GM19023 (cell line): ENCODE results near the gene PPTC7.
"Not testable (repeated sequence)": the region's sequence is repeated elsewhere in the genome, so short reads cannot be mapped to it uniquely, and the experiment has no call there.

Experiments
- ATAC-seq: cut with Tn5 transposase; IDR thresholded peaks from one replicate; pipeline ENCODE4 v1.9.1; 2021; ENCODE audit warnings: mild to moderate bottlenecking, moderate library complexity; ENCODE audit not compliant: unreplicated experiment

The PPTC7 gene

GRCh38 chr12:110562386-110562785 is 20.7 kb downstream of the PPTC7 start:
- not testable (repeated sequence) for ATAC-seq

DNA sequence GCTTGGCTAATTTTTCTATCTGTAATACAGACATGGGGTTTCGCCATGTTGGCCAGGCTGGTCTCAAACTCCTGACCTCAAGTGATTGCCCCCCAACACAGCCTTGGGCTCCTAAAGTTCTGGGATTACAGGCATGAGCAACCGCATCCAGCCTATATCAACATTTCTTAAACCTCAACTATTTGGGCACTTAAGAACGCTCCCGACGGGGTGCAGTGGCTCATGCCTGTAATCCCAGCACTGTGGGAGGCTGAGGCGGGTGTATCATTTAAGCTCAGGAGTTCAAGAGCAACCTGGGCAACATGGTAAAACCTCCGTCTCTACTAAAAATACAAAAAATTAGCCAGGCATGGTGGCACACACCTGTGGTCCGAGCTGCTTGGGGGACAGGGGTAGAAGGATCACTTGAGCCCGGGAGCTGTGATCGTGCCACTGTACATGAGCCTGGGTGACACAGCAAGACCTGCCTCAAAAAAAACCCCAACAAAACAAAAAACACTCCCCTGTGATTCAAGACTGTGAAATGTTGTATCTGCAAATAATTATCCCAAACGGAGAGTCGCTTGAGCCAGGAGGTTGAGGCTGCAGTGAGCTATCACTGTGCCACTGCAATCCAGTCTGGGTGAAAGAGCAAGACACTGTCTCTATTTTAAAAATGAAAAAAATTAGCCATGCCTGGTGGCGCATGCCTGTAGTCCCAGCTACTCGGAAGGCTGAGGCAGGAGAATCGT is 21.5 kb downstream of the PPTC7 start:
- ATAC-seq: no peak

DNA sequence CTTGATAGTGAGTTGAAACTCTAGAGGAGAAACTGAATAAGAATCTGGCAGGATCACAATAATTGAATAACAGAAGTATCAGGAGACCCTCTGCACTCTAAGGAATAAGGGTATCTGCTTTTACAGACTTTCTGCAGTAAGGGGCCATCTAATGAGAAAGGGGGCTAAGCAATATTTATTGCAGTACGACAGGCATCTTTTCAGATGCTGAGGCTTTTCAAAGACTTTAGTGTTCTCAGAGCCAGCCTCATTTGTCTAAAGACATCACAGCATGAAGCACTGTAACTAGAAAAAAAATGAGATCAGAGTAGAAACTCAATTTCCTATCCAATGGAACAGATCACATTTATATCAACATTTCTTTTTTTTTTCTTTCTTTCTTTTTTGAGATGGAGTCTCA is 22.2 kb downstream of the PPTC7 start:
- no peak for ATAC-seq

DNA sequence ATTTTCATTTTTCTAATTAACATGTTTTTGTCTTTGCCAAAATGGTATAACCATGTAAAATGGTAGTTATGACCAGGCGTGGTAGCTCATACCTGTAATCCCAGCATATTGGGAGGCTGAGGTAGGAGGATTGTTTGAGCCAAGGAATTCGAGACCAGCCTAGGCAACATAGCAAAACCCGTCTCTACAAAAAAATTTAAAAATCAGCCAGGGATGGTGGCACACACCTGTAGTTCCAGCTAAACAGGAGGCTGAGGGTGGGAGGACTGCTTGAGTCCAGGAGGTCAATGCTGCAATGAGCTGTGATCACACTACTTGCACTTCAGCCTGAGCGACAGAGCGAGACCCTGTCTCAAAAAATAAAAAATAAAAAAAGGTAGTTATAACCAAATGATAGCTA is 23.1 kb downstream of the PPTC7 start:
- ATAC-seq: no peak

DNA sequence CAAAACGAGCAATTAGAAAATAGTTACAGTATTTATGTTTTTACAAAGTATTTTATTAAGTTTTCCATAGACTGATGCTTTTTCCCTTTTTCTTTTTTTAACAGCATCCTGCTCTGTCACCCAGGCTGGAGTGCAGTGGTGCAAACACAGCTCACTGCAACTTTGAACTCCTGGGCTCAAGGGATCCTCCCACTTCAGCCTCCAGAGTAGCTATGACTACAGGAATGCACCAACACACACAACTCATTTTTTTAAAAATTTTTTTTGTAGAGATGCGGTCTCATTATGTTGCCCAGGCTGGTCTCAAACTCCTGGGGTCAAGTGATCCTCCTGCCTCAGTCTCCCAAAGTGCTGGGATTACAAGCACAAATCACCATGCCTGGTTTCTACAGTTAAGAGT is 24.2 kb downstream of the PPTC7 start:
- not testable (repeated sequence) for ATAC-seq

DNA sequence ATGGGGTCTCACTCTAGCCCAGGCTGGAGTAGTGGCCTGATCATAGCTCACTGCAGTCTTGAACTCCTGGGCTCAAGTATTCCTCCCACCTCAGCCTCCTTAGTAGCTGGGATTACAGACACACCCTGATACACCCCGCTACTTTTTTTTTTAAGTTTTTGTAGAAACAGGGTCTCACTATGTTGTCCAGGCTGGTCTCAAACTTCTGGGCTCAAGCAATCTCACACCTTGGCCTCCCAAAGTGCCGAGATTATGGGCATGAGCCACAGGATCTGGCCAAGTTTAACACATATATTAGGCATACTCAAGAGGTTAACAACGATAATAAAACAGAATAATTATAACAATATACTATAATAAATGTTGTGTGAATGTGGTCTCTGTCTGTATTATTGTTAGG is 25.8 kb downstream of the PPTC7 start:
- ATAC-seq: no peak

- no peak for ATAC-seq
These were observed 26.4 kb downstream of the PPTC7 start for GRCh38 chr12:110556705-110557104.

DNA sequence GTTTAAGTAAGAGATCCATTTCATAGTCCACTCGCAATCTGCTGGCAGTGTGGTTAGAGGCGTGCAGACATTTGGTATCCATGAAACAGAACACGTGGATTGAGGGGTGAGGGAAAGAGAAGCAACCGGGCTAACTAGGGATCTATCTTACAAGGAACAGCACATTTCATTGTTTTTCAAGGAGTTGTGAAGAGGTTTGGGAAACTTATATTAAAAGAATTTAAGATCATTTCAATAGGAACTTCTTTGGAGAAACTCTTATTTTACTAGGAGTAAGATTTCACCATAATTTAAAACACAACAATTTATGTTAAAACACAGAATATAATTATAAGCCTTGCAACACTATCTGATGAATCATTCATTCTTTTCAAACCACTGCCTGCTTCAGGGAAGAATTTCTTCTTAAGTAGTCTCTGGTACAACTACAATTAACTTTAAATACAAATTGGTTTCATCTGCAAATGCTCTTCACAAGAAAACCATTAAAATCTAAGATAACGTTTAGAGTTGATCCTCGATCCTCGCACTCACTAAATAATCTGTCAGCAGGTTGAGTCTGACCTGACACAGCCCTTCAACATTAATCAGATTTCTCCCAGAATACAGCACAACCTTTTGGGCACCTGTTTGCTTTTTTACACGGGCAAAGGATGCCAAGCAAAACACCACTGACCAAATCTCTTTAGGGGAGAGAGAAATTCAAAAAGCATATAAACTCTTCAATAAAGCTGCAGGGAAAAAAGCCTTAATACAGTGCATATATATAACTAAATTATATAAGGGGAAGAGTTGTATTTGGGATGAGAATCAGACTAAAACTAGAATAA is 27.3 kb downstream of the PPTC7 start:
- ATAC-seq: no peak

GRCh38 chr12:110554184-110554583 is 28.9 kb downstream of the PPTC7 start:
- ATAC-seq: no peak

GRCh38 chr12:110550981-110551380 is 32.1 kb downstream of the PPTC7 start:
- ATAC-seq: no peak

- no peak for ATAC-seq
These were observed 33.4 kb downstream of the PPTC7 start for GRCh38 chr12:110549716-110550115.

GRCh38 chr12:110548678-110549077 is 34.4 kb downstream of the PPTC7 start:
- ATAC-seq: no peak

- no peak for ATAC-seq
These were observed 36.0 kb downstream of the PPTC7 start for GRCh38 chr12:110547090-110547489.

GRCh38 chr12:110546339-110546738 is 36.8 kb downstream of the PPTC7 start:
- ATAC-seq: no peak

DNA sequence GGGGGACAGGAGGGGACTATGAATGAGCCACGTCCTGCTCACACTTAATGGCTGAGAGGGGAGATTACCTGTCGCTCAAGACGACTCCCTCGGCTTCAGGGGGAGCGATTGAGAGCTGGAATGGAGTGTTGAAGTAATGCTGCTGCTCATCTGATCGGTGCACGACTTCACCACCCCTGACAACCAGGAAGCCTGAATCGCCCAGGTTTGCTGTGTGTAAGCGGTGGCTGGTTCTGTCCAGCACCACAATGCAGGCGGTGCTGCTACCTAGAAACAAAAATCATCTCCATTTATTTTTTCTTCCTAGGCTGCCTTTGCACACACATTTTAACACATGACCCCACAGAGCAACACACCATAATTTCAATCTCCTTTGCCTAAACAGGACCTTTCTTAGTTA is 37.3 kb downstream of the PPTC7 start:
- no peak for ATAC-seq

DNA sequence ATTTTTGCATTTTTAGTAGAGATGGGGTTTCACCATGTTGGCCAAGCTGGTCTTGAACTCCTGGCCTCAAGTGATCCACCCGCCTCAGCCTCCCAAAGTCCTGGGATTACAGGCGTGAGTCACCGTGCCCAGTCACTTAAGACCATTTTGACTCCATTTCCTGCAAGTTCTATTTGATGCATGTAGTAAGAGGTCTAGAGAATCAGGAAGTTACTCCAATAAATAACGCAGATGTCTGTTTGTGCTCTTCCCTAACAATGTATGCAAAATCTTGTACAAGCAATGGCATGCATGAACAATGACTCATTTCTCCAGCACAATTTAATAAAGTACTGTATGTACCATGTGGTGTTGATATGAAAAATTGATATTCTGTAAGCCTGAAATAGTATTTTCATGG is 37.9 kb downstream of the PPTC7 start:
- not testable (repeated sequence) for ATAC-seq

DNA sequence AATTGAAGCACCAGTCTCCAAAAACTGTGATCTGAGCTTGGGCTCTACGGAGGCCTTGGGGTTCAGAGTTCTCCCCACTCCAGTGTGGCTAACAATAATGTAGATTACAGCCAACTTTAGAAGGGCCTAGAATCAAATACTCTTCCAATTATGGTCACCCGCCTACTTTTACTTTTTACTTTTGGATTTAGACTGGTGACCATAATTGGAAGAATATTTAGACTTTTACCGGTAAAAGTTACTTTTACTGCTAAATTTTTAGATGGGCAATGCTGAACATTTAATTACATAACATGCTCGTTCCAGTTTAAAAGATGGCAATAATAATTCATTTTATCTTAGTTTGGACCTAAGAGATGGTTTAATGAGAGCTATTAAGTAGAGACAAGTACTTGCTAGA is 39.2 kb downstream of the PPTC7 start:
- no peak for ATAC-seq

DNA sequence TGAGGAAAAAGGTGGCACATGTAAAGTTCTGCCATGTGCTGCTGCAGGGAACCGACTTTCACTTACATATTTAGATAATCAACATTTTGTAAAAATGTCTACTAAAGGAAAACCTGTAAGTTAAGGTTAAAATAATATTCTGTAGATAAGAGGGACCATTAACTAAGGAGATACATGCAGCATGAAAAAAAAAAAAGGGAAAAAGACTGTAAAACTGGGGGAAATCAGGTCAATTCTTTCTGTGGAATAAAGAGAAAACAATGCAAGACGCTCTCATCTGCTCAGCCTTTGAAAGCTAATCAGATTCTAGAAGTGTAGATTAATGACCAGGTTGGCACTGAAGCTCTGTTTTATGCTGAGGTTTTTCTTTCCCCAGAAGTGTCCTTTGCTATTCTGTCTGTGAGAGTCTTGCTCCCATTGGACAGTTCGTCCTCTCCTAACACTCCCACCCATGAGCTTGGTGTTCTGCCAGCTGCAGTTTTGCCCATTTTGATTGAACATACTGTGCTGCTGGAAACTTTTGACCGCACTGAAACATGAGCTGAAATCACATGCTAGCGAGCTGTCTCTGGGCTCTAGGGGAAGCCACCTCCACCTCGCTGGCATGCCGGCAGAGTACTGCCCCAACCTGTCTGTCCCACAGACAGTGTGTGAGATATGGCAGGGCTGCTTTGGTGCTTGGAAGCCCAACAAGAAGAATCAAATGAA is 39.7 kb downstream of the PPTC7 start:
- ATAC-seq: no peak

- ATAC-seq: no peak
These were observed 43.1 kb downstream of the PPTC7 start for GRCh38 chr12:110540048-110540447.

DNA sequence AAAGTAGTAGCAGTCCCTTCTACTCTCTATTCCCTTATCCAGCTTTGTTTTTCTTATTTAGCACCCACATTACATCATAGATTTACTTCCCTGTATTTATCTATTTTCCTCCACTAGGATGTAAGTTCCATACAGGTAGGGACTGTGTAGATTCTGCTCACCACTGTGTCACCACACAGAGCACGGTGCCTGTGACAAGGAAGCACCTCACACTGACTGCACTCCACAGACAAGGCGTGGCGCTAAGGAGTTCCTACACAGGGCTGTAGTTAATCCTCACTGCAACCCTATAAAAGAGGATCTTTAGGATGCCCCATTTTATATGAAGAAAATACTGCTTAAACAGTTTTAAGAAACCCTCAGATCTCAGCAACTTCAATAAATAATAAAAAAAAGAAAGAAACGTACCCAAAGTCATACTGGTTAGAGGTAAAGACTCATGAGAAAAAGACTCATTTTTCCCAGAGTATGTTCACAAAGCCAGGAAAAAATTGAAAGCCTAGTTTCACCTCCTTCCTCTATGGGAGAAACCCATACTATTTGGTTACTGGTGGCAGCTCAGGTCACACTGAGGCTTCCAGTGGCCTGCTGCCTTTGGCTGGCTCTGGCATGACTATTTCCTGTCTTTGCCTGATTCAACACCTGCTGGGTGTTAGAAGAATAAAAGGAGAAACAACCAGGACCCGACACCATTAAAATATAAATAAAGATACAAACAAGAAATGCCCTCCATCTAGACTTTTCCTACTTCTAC is 44.1 kb downstream of the PPTC7 start:
- ATAC-seq: no peak
